ENCODE results near the gene SOD1. TPM values are rescaled to one million over a fixed set of nuclear protein-coding genes. Genes with fewer than 3 reads are reported as not detected.
A peak's percentile ranks its signal among the peaks of the same experiment; 100 is the strongest.
"Not testable (repeated sequence)": the region's sequence is repeated elsewhere in the genome, so short reads cannot be mapped to it uniquely, and the experiment has no call there.

The SOD1 gene
- total and polyA plus RNA-seq, 7 experiments from 2014 or later, result 110 to 777 (median 192) TPM

GRCh38 chr21:31660259-31660565 is 719 bp downstream of the SOD1 start:
- Mint-ChIP-seq H3K4me1 (peaks cover 40 to 80% (median 68%) of the 10 kb centered on the region in 7 donors), H3K9me3 (peaks cover 0 to 2% (median 0%) of the 10 kb centered on the region in 11 donors), H3K36me3 (peaks cover 0 to 21% (median 9%) of the 10 kb centered on the region in 5 donors), H3K27me3 (no peaks in the 10 kb centered on the region), H3K27ac (peak overlapping the region; percentile 92 to 99 (median 95)), H3K4me3 (peak overlapping the region; percentile 90 to 98 (median 96))
- peak in 5 of 9 donors; percentile 27 to 47 (median 37) for DNase-seq
- intact Hi-C loops (cut with micrococcal nuclease), result loop anchor here in 1 of 2 donors (1.0 kb wide), 1 partner anchor 8 kb away; no protein-coding TSS in a partner anchor
- Histone ChIP-seq H3K4me3 (ENCODE audit: low read length) (peak overlapping the region; percentile 79), H3K27me3 (ENCODE audit: control insufficient read depth in 2 of 2, insufficient read depth in 2 of 2, low read length in 2 of 2) (no peaks in the 10 kb centered on the region), H3K36me3 (ENCODE audit: control insufficient read depth in 2 of 3, insufficient read depth in 3 of 3, low read length in 3 of 3) (peaks cover 0 to 8% (median 0%) of the 10 kb centered on the region in 3 experiments), H3K9me3 (ENCODE audit: control insufficient read depth in 2 of 3, low read length in 3 of 3) (no peaks in the 10 kb centered on the region), H3K4me1 (ENCODE audit: control insufficient read depth in 2 of 2, insufficient read depth in 2 of 2, low read length in 2 of 2) (peaks cover 20 to 50% of the 10 kb centered on the region in 2 donors), H3K27ac (ENCODE audit: low read depth, low read length) (peak overlapping the region; percentile 88)
- ATAC-seq, result peak; percentile 7
- ChIA-PET POLR2A (interaction anchor here (0.8 to 0.9 kb wide), 3 partner anchors 9 to 69 kb away, joined by 3 read pairs; no protein-coding TSS in a partner anchor), CTCF (no interaction called here)

- H3K9me3 ChIP-seq (ENCODE audit: control insufficient read depth in 2 of 3, low read length in 3 of 3), result no peaks in the 10 kb centered on the region
- Mint-ChIP-seq H3K4me3 (peak overlapping the region; percentile 90 to 98 (median 96)), H3K27ac (peak overlapping the region; percentile 92 to 99 (median 95)), H3K36me3 (peaks cover 0 to 25% (median 12%) of the 10 kb centered on the region in 5 donors), H3K27me3 (no peaks in the 10 kb centered on the region), H3K9me3 (peaks cover 0 to 2% (median 0%) of the 10 kb centered on the region in 11 donors), H3K4me1 (peaks cover 44 to 80% (median 68%) of the 10 kb centered on the region in 7 donors)
- ChIA-PET CTCF (no interaction called here), POLR2A (interaction anchor here (0.8 to 0.9 kb wide), 3 partner anchors 8 to 69 kb away, joined by 3 read pairs; no protein-coding TSS in a partner anchor)
- ATAC-seq (no peak), DNase-seq (peak in 1 of 9 donors; percentile 31)
- intact Hi-C loops (cut with micrococcal nuclease), result loop anchor here in 1 of 2 donors (1.0 kb wide), 1 partner anchor 8 kb away; no protein-coding TSS in a partner anchor
- H3K27me3 ChIP-seq (ENCODE audit: control insufficient read depth in 2 of 2, insufficient read depth in 2 of 2, low read length in 2 of 2), result no peaks in the 10 kb centered on the region
- peak overlapping the region; percentile 88 for H3K27ac ChIP-seq (ENCODE audit: low read depth, low read length)
- H3K4me1 ChIP-seq (ENCODE audit: control insufficient read depth in 2 of 2, insufficient read depth in 2 of 2, low read length in 2 of 2), result peaks cover 20 to 47% of the 10 kb centered on the region in 2 donors
- H3K36me3 ChIP-seq (ENCODE audit: control insufficient read depth in 2 of 3, insufficient read depth in 3 of 3, low read length in 3 of 3), result peaks cover 0 to 12% (median 0%) of the 10 kb centered on the region in 3 experiments
- peak overlapping the region; percentile 79 for H3K4me3 ChIP-seq (ENCODE audit: low read length)
Observed at GRCh38 chr21:31660591-31660990, 1.1 kb downstream of the SOD1 start.

GRCh38 chr21:31663584-31664249 is 4.2 kb downstream of the SOD1 start:
- H3K36me3 ChIP-seq (ENCODE audit: control insufficient read depth in 2 of 3, insufficient read depth in 3 of 3, low read length in 3 of 3), result peaks cover 8 to 42% (median 9%) of the 10 kb centered on the region in 3 experiments
- no peak overlapping the region for H3K4me3 ChIP-seq (ENCODE audit: low read length)
- CTCF ChIA-PET, result no interaction called here
- no peaks in the 10 kb centered on the region for H3K27me3 Mint-ChIP-seq
- H3K4me1 ChIP-seq (ENCODE audit: control insufficient read depth in 2 of 2, insufficient read depth in 2 of 2, low read length in 2 of 2), result peaks cover 18 to 51% of the 10 kb centered on the region in 2 donors
- ATAC-seq, result no peak
- peaks cover 51 to 96% (median 84%) of the 10 kb centered on the region in 7 donors for H3K4me1 Mint-ChIP-seq
- H3K27me3 ChIP-seq (ENCODE audit: control insufficient read depth in 2 of 2, insufficient read depth in 2 of 2, low read length in 2 of 2), result no peaks in the 10 kb centered on the region
- intact Hi-C loops (cut with micrococcal nuclease), result loop anchor here in 1 of 2 donors (2.0 kb wide), 1 partner anchor 15 kb away; no protein-coding TSS in a partner anchor
- H3K9me3 ChIP-seq (ENCODE audit: control insufficient read depth in 2 of 3, low read length in 3 of 3), result no peaks in the 10 kb centered on the region
- H3K4me3 Mint-ChIP-seq, result peak overlapping the region in 8 of 10 donors; percentile 13 to 98 (median 63)
- peak overlapping the region in 8 of 9 donors; percentile 33 to 82 (median 68) for H3K27ac Mint-ChIP-seq
- H3K9me3 Mint-ChIP-seq, result peaks cover 0 to 2% (median 0%) of the 10 kb centered on the region in 11 donors
- H3K36me3 Mint-ChIP-seq, result peaks cover 4 to 50% (median 23%) of the 10 kb centered on the region in 5 donors
- no peak for DNase-seq
- POLR2A ChIA-PET, result interaction anchor here (0.7 to 1.1 kb wide), 2 partner anchors 60 to 477 kb away, joined by 3 read pairs; no protein-coding TSS in a partner anchor
- H3K27ac ChIP-seq (ENCODE audit: low read depth, low read length), result no peak overlapping the region

- Mint-ChIP-seq H3K4me3 (peak overlapping the region; percentile 38 to 95 (median 68)), H3K36me3 (peaks cover 7 to 53% (median 22%) of the 10 kb centered on the region in 5 donors), H3K27me3 (no peaks in the 10 kb centered on the region), H3K4me1 (peaks cover 47 to 84% (median 74%) of the 10 kb centered on the region in 7 donors), H3K9me3 (no peaks in the 10 kb centered on the region), H3K27ac (peak overlapping the region; percentile 63 to 83 (median 75))
- Histone ChIP-seq H3K4me1 (ENCODE audit: control insufficient read depth in 2 of 2, insufficient read depth in 2 of 2, low read length in 2 of 2) (peaks cover 18 to 46% of the 10 kb centered on the region in 2 donors), H3K4me3 (ENCODE audit: low read length) (no peak overlapping the region), H3K9me3 (ENCODE audit: control insufficient read depth in 2 of 3, low read length in 3 of 3) (no peaks in the 10 kb centered on the region), H3K27me3 (ENCODE audit: control insufficient read depth in 2 of 2, insufficient read depth in 2 of 2, low read length in 2 of 2) (no peaks in the 10 kb centered on the region), H3K36me3 (ENCODE audit: control insufficient read depth in 2 of 3, insufficient read depth in 3 of 3, low read length in 3 of 3) (peaks cover 8 to 54% (median 20%) of the 10 kb centered on the region in 3 experiments), H3K27ac (ENCODE audit: low read depth, low read length) (peak overlapping the region; percentile 61)
- intact Hi-C loops (cut with micrococcal nuclease), result loop anchor here in 1 of 2 donors (2.0 kb wide), 1 partner anchor 13 kb away; no protein-coding TSS in a partner anchor
- DNase-seq (peak in 3 of 9 donors; percentile 12 to 38 (median 18)), ATAC-seq (peak; percentile 57)
- ChIA-PET POLR2A (no interaction called here), CTCF (no interaction called here)
Observed at GRCh38 chr21:31665397-31665796, 5.9 kb downstream of the SOD1 start.

GRCh38 chr21:31665869-31666268 is 6.4 kb downstream of the SOD1 start:
- POLR2A ChIA-PET, result interaction anchor here (0.8 kb wide), 1 partner anchor 15 kb away, joined by 3 read pairs; no protein-coding TSS in a partner anchor
- intact Hi-C loops (cut with micrococcal nuclease), result loop anchor here in 1 of 2 donors (2.0 kb wide), 1 partner anchor 13 kb away; no protein-coding TSS in a partner anchor
- peaks cover 8 to 57% (median 21%) of the 10 kb centered on the region in 3 experiments for H3K36me3 ChIP-seq (ENCODE audit: control insufficient read depth in 2 of 3, insufficient read depth in 3 of 3, low read length in 3 of 3)

GRCh38 chr21:31666445-31667010 is 7.0 kb downstream of the SOD1 start:
- DNase-seq, result no peak
- ChIA-PET CTCF (no interaction called here), POLR2A (interaction anchor here (0.8 kb wide), 1 partner anchor 14 kb away, joined by 3 read pairs; no protein-coding TSS in a partner anchor)
- Mint-ChIP-seq H3K27me3 (no peaks in the 10 kb centered on the region), H3K9me3 (no peaks in the 10 kb centered on the region), H3K4me3 (peak overlapping the region in 5 of 10 donors; percentile 13 to 42 (median 32)), H3K4me1 (peaks cover 42 to 75% (median 63%) of the 10 kb centered on the region in 7 donors), H3K36me3 (peaks cover 10 to 57% (median 26%) of the 10 kb centered on the region in 5 donors), H3K27ac (peak overlapping the region; percentile 10 to 80 (median 74))
- peak overlapping the region; percentile 37 for H3K27ac ChIP-seq (ENCODE audit: low read depth, low read length)
- no peak overlapping the region for H3K4me3 ChIP-seq (ENCODE audit: low read length)
- peaks cover 17 to 37% of the 10 kb centered on the region in 2 donors for H3K4me1 ChIP-seq (ENCODE audit: control insufficient read depth in 2 of 2, insufficient read depth in 2 of 2, low read length in 2 of 2)
- H3K36me3 ChIP-seq (ENCODE audit: control insufficient read depth in 2 of 3, insufficient read depth in 3 of 3, low read length in 3 of 3), result peaks cover 8 to 61% (median 21%) of the 10 kb centered on the region in 3 experiments
- ATAC-seq, result no peak
- H3K9me3 ChIP-seq (ENCODE audit: control insufficient read depth in 2 of 3, low read length in 3 of 3), result no peaks in the 10 kb centered on the region
- intact Hi-C loops (cut with micrococcal nuclease), result no loop called here
- H3K27me3 ChIP-seq (ENCODE audit: control insufficient read depth in 2 of 2, insufficient read depth in 2 of 2, low read length in 2 of 2), result no peaks in the 10 kb centered on the region

More at GRCh38 chr21:31665869-31666268, 6.4 kb downstream of the SOD1 start:
- Mint-ChIP-seq H3K36me3 (peaks cover 7 to 56% (median 23%) of the 10 kb centered on the region in 5 donors), H3K4me3 (peak overlapping the region in 6 of 10 donors; percentile 67 to 95 (median 72)), H3K4me1 (peaks cover 46 to 82% (median 69%) of the 10 kb centered on the region in 7 donors), H3K27ac (peak overlapping the region; percentile 63 to 80 (median 75))
- H3K4me3 ChIP-seq (ENCODE audit: low read length); H3K27me3 ChIP-seq (ENCODE audit: control insufficient read depth in 2 of 2, insufficient read depth in 2 of 2, low read length in 2 of 2); H3K9me3 Mint-ChIP-seq; H3K27me3 Mint-ChIP-seq; H3K9me3 ChIP-seq (ENCODE audit: control insufficient read depth in 2 of 3, low read length in 3 of 3); ATAC-seq; CTCF ChIA-PET; DNase-seq: not testable (repeated sequence)
- H3K4me1 ChIP-seq (ENCODE audit: control insufficient read depth in 2 of 2, insufficient read depth in 2 of 2, low read length in 2 of 2), result peaks cover 18 to 44% of the 10 kb centered on the region in 2 donors
- H3K27ac ChIP-seq (ENCODE audit: low read depth, low read length), result peak overlapping the region; percentile 61

Data from naive thymus-derived CD4-positive, alpha-beta T cell (primary cell).